ENCODE results near the gene AMMECR1L.
"Not testable (repeated sequence)": the region's sequence is repeated elsewhere in the genome, so short reads cannot be mapped to it uniquely, and the experiment has no call there.

AMMECR1L gene

GRCh38 chr2:127885780-127886592 lies at the start of gene AMMECR1L:
Gene AMMECR1L, minus strand, starts transcription at chr2:127885956. Its CDS starts 11,722 bp downstream, at chr2:127874234.
- DNase-seq, result peak; percentile 78

DNA sequence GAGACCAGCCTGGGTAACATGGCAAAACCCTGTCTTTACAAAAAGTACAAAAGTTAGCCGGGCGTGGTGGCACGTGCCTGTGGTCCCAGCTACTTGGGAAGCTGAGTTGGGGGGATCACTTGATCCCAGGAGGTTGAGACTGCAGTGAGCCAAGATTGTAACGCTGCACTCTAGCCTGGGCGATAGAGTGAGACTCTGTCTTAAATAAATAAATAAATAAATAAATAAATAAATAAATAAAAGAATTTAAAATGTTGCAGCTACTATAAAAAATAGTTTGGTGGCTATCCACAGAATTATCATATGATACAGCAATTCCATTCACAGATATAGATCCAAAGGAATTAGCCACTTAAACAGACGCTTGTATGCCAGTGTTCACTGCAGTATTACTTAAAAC lies 49.6 kb upstream of the AMMECR1L start:
- DNase-seq, result no peak

DNA sequence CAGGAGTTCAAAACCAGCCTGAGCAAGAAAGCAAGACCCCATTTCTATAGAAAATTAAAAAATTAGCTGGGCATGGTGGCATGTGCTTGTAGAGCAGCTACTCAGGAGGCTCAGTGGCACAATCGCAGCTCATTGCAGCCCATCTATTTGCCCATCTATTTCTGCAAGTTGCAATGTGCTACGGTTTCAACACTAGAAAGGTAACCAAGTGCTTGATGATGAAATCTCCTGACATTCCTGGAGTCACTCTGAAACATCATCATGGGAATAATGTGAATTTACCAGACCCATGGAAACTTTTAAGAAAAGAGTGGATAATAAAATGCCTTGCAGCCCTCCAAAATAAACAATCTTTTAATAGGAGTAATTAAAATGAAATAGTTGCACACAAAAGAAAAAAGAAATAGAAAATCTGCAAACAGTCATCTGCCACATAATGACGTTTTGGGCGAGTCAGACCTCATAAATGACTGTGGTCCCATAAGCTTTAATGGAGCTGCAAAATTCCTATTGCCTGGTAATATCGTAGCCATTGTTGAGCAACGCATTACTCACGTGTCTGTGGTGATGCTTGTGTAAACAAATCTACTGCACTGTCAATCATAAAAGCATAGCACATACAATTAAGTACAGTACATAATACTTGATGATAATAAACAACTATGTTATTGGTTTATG lies 46.6 kb upstream of the AMMECR1L start:
- DNase-seq, result no peak

GRCh38 chr2:127929449-127929848 lies 43.7 kb upstream of the AMMECR1L start:
- DNase-seq, result no peak

DNA sequence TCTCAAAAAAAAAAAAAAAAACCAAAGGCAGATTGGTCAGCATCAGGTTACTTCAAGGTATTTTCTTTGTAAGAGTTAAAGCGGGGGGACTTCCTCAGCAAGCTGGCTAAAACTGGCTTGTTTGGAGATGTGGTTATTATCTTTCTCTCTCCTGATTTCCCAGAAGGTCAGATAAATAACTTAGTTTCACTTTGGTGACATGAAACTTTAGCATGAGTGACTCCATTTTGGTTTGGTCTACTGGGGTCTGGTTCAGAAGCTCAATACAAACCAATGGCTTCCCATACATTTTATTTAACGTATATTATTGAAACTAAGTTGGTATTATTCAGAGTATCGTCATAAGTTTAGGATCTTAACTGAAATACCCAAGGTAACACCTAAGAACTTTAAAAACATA lies 41.6 kb upstream of the AMMECR1L start:
- DNase-seq, result no peak

DNA sequence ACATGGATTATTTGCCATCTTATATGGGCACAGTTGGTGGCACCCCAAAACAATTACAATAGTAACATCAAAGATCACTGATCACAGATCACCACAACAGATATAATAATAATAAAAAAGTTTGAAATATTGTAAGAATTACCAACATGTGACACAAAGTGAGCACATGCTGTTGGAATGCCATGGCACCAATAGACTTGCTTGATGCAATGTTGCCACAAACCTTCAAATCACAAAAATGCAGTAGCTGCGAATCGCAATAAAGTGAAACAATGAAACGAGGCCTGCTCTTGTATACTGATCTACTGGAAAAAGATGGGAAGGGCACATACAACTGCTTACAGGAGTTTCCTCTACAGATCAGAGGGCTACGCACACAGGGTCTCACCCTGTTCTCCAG lies 32.2 kb upstream of the AMMECR1L start:
- no peak for DNase-seq

DNA sequence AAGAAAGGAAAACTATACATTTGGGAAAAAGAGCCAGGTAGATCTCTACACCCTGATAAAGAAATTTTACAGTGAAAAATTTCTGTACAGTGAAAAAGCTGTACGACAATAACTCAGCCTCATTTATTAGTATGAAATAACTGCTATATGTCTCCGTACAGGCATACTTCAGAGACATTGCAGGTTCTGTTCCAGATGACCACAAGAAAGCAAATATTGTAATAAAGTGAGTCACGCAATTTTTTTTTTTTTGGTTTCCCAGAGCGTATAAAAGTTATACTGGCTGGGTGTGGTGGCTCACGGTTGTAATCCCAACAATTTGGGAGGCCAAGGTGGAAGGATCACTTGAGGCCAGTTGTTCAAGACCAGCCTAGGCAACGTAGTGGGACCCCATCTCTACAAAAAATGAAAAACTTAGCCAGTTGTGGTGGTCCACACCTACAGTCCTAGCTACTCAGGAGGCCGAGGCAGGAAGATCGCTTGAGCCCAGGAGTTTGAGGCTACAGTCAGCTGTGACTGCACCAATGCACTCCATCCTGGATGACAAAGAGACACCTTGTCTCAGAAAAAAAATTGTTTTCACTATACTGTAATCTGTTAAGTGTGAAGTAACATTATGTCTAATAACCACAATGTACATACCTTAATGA lies 28.2 kb upstream of the AMMECR1L start:
- no peak for DNase-seq

GRCh38 chr2:127911737-127912136 lies 26.0 kb upstream of the AMMECR1L start:
- DNase-seq, result no peak

- DNase-seq, result no peak
Observed at GRCh38 chr2:127910415-127910814, 24.7 kb upstream of the AMMECR1L start.

DNA sequence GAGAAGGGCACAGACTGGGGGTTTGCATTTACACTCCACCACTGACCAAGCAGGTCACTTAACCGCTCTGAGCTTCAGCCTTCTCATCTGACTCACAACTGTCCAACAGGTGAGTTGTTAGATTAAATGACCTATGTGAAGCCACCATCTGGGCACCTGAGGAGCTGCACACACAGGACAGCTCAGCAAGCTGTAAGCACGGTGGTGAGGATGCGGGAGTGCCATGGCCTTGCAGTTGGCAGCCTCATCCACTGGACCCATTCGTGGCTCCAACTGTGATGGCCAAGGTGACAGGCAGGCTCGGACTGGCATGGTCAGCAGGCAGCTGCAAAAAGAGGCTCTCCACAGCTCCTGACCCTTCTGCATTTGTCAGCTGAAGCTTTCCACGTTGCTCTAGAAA lies 23.3 kb upstream of the AMMECR1L start:
- DNase-seq, result no peak

DNA sequence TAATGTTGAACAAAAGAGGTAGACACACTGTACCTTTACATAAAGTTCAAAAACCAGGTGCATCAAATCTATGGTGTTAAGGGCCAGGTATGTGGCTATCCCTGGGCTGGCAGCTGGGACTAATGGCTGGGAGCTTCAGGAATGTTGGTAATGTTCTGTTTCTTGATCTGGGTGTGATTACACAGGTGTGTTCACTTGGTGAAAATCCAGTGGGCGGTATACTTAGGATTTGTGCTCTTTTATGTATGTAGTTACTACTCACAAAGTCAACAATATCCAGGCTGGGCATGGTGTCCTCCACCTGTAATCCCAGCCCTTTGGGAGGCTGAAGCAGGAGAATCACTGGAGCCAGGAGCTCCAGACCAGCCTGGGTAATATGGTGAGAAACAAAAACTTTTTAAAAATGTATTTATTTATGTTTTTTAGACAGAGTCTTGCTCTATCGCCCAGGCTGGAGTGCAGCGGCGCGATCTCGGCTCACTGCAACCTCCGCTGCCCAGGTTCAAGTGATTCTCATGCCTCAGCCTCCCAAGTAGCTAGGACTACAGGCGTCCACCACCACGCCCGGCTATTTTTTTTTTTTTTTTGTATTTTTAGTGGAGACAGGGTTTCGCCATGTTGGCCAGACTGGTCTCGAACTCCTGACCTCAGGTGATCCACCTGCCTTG lies 22.1 kb upstream of the AMMECR1L start:
- not testable (repeated sequence) for DNase-seq

- DNase-seq, result no peak
Observed at GRCh38 chr2:127906206-127906926, 20.6 kb upstream of the AMMECR1L start.

DNA sequence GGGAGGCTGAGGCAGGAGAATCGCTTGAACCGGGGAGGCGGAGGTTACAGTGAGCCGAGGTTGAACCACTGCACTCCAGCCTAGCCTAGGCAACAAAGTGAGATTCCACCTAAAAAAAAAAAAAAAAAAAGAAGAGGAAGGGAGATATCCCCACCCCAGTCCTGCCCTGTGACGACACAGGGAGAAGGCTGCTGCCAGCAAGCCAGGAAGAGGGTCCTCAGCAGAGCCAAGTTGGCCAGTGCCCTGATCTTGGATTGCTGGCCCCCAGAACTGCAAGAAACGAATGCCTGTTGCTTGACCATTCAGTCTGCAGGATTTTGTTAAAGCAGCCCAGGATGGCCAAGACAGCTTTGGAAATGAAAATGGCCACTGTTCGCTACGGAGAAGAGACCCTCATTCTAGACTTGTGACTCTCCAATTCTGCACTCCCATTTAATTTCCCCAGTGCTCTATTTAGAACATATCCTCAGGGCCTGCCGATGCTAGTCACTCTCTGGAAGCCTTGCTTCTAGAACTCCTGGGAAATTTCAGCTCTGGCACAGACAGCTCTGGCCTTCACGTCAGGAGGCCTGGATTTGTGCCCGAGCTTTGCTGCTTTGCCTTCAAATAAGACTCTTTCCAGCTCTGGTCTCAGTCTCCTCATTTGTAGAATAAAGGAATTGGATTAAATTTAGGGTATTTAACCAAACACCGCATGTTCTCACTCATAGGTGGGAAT lies 15.7 kb upstream of the AMMECR1L start:
- no peak for DNase-seq

DNA sequence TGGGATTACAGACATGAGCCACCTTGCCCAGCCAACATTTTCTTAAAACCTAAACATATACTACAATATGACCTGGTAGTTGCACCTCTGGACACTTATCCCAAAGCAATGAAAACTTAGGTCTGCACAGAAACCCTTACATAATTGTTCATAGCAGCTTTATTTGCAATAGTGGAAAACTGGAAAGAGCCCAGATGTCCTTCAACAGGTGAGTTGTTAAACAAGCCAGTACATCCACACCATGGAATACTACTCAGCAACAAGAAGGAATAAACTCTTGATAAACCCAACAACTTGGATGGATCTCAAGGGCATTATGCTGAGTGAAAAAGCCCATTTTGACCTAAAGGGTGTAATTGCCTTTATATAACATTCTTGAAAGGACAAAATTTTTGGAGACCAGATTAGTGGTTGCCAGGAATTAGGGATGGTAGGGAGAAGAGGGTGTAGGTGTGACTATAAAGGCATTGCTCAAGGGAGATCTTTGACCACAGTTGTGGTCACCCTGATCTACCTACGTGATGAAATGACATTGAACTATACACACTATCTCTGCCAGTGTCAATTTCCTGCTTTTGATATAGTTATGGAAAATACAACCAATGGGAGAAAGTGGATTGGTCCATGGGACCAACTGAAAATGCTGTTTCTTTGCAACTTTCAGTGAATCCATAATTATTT lies 11.9 kb upstream of the AMMECR1L start:
- DNase-seq, result no peak

DNA sequence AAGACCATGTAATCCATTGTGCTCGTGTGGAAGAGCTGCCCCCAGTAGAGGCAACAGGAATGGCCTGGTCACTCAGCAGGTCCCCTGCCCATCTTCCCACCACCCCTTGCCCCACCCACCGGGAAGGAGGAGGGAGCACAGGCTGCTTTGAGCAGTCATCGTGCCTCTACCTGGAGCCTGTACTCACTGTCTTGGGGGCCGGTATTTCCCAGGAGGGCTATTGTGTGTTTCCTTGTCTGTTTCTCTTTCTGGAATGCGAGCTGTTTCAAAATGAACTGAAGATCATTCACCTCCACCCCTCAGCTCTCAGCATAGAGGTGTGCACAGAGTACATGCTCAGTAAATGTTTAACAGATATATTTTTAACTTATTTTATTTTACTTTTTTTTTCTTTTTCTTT lies 7.7 kb upstream of the AMMECR1L start:
- no peak for DNase-seq

GRCh38 chr2:127893033-127893432 lies 7.3 kb upstream of the AMMECR1L start:
- DNase-seq, result no peak

- DNase-seq, result no peak
Observed at GRCh38 chr2:127891811-127892210, 6.1 kb upstream of the AMMECR1L start.

- not testable (repeated sequence) for DNase-seq
Observed at GRCh38 chr2:127890756-127891155, 5.0 kb upstream of the AMMECR1L start.

DNA sequence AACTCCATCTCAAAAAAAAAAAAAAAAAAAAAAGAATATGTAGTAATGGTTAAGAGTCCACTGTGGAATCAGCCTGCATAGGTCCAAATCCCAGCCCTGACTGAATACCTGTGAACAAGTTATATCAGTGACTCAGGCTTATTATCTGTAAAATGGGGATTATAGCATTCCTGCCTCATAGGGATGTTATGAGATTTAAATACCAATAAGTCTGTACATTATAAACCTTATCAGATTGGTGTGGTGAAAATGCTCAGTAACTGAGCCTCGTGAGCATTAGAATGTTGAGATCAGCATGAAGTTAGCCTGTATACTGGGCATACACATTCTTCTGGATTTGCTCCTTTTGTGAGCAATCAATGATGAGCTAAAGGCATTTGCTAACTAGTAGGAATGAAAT lies 3.0 kb upstream of the AMMECR1L start:
- no peak for DNase-seq

DNA sequence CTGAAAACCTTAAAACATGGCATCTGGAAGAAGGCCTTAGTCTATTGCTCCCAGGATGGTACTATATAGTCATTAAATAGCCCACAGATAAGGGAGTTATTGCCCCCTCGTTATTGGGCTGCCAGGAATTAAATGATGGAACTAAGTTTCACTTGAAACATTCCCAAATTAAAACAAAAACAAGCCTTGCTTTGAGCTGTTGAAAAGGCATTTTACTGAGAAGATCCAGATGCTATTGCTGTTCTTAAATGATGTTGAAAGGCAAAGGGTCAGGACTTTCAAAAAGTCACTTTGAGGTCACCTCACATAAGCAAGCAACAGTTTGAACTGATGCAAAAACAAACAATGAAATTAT lies 2.0 kb upstream of the AMMECR1L start:
- DNase-seq, result no peak

DNA sequence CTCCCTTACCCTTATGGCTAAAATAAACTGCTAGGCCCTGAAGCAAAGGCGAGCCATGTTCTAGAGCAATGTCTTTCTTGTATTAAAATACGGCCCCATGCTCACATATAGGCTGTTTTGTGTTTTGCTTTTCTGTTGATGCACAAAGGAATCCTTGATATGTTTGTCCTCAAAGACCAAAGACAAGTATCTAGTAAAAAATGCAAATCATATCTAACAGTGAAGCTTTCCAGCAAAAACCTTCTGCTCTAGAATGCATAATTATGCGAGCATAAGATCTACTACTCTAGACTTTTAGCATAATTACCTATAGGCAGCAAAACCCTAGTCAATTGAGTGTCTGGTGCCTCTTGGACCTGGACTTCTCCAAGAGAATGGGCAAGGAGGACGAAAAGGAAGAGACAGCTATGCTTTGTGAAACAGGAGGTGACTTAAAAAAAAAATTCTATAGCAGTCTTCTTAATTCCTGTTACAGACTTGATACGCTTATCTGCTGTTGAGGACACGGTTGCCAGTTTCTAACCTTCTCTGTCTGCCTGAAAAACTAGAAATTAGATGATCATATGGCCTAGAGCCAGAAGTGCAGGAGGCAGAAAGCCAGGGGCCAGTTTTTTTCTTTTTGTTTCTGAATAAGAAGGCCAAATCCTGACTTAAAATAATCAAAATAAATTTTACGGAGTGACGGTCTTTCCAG lies 1.5 kb upstream of the AMMECR1L start:
- no peak for DNase-seq

Data from activated CD4-positive, alpha-beta T cell treated with anti-CD3 and anti-CD28 coated beads, Interleukin-10, Interleukin-2, amounts not matched to agents 100 ng/mL and 50 ng/mL, durations not matched to agents 16 hours and 8 hours (primary cell).